GM18507 (cell line): ENCODE results near the gene PEX7.
"Not testable (repeated sequence)": the region's sequence is repeated elsewhere in the genome, so short reads cannot be mapped to it uniquely, and the experiment has no call there.

ENCODE experiments used
- DNase-seq: peaks from one replicate; pipeline ENCODE4 v3.0.0; 2011; ENCODE audit warnings: low read depth; ENCODE audit not compliant: insufficient read length; ENCODE audit errors: extremely low spot score
- FAIRE-seq: peaks from 2 replicates; lab custom pipeline; 2011; peaks lifted over from hg19 to GRCh38; lab: Jason Lieb, UNC

The PEX7 gene

DNA sequence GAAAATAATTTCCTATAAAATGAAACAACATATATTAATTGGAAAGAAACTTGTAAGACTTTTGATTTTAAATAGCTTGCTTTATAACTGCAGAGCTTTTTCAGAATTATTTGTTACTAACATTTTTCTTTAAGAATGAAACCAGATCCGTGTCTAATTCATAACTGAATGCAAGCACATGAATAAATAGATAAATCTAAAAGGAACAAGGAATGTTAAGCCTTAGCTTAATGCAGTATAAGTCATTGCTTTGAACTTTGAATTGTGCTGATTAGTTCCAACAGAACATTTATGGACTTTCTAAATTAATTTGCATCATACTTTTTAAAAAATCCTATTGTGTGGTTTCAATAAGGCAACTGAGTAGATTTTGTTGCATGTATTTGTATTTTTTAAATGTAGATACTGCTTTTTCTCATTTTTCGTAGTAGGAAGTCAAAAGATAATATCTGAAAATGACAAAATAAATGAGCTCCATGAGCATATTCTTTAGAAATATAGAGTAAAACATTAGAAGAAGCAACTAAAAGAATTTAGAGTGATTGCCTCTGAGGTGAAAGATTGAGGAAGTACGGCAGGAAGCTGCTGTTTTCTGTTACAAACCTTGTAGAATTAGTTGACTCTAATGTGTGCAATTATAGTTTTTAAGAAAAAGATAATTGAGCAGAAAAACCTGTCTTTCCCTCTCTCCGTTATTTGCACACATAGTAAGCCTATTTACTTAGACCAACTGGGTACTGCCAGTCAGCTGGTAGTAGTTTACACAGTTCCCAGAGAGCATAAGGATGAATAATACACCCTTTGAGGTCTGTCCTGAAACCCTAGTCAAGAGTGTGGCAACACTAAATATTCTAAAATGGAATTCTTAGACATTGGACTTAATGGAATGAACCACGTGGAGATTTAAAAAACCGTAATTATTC lies 67.1 kb downstream of the PEX7 start:
- FAIRE-seq: no peak
- DNase-seq: no peak

DNA sequence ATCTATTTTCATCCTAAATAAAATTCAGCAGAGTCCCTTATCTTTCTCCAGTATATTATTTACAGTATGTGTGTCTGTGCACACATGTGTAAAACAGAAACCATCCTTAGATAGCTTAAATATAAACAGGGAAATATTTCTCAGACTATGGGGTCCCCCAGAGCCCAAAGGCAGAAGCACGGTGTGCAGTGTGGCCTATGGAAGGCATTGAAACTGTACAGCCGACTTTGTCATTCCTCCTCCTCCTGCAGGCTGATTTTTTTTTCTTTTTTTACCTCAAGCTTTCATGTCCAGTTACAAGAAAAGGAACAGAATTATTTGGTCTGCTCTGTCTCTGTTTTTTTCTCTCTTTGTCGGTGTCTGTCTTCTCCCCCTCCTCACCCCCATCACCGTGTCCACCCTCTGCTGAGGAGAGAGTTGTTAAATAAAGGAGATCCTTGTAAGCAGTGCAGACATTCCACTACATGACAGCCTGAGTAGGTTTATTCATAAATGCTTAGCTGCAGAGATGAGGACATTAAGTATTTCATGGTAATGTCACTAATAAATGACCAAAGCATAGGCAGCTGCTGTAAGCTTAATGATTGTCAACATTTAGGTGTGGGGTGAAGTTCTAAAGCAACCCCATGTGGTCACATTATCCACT lies 67.9 kb downstream of the PEX7 start:
- DNase-seq: no peak
- no peak for FAIRE-seq

DNA sequence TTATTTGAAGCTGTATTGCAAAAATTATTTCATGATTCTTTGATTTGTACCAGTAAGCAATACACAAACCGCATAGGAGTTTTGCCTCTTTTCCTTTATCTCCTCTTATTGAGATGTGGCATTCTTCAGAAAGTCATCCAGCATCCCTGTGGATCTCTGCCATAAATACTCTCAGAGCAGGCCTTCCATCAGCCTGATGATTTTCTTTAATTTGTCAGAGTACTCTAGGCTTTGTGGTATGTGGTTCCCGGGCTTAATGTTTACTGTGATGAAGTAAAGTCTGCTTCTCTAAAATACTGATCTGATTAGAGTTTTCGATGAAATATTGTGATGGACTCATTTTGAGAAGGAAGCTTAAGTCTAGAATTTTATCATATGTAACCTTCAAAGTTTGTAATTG lies 68.6 kb downstream of the PEX7 start:
- FAIRE-seq (no peak), DNase-seq (no peak)

DNA sequence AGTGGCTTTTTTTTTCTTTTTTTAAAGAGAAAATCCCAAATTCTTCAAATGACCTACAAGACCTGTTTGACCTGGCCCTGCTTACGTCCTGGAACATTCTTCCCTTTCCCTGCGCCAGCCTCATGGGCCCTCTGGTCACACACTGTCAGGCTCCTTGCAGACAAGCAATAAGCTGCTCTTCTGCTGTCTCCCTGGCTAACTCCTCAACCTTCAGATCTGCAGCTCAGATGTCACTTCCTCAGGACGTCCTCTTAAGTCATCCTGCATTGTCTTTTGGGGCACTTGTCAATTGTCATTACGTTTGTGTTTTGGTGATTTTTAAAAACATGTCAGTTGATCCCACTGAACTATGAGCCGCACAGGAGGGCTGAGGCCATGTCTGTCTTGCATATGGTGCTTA lies 70.8 kb downstream of the PEX7 start:
- FAIRE-seq: peak; percentile 29

DNA sequence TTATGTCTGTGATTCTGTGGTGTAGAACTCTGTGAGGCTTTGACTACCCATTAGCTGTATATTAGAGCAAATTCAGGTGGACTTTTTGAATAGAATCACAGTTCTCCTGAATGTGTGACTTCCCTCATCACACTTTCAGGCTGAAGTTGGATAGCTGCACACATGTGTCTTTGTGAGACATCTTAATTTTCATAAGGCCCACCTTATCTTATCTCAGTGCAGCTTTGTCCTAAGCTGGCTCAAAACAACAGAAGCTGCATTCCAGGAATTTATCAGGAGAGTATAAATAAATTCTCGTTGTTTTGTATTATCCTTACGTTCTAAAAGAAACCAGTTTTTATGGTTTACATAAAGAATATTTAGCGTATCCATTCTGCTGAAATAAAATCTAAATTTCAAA lies 73.5 kb downstream of the PEX7 start:
- DNase-seq: no peak
- FAIRE-seq: no peak

More for the DNA sequence above, 70.8 kb downstream of the PEX7 start:
- no peak for DNase-seq

DNA sequence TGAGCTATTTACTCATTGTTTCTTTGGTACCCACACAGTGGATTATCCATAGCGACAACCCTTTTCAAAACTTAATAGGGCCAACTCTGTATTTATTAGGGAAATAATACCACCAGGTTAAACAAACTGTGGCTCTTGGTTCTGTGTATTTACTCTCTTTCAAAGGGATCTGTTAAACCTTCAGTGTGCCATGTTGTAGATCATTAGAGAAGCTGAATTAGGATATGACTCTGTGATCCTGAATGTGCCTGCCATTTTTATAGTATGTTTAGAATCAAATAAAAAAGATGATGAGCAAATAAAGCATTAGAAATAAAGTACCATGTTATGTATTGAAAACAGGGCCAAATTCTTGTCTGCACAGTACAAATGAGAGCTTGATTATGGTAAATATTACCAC lies 74.7 kb downstream of the PEX7 start:
- DNase-seq: no peak
- no peak for FAIRE-seq

DNA sequence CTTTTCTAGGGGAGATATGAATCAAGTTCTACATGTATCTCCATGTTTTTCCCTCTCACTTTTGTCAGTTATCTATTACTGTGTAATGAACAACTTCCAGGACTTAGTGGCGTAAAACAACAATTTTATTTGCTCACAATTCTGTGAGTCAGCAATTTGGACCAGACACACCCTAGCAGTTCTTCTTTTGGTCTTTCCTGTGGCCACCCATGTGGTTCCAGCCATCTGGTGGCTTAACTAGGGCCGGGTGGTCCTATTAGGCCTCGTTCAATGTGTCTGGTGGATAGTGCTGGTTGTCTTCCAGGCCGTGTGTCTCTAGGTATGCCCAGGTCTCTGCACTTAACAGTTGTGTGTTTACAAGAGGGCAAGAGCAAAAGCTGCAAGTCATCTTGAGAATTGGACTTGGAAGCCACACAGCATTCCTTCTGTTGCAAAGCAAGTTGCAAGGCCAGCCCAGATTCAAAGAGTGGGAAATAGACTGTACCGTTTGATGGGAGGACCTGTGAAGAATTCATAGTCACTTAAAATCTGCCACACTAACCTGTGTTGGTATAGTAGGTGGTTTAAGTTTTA lies 78.9 kb downstream of the PEX7 start:
- FAIRE-seq: no peak

DNA sequence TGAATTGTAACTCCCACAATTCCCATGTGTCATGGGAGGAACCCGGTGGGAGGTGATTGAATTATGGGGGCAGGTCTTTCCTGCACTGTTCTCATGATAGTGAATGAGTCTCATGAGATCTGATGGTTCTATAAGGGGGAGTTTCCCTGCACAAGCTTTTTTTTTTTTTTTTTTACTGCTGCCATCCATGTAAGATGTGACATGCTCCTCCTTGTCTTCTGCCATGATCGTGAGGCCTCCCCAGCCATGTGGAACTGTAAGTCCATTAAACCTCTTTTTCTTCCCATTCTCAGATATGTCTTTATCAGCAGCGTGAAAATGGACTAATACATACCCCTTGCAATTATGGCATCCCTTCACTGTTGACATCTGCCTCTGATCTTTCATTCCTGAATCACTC lies 82.1 kb downstream of the PEX7 start:
- FAIRE-seq, DNase-seq: not testable (repeated sequence)

More for the DNA sequence above, 78.9 kb downstream of the PEX7 start:
- no peak for DNase-seq

DNA sequence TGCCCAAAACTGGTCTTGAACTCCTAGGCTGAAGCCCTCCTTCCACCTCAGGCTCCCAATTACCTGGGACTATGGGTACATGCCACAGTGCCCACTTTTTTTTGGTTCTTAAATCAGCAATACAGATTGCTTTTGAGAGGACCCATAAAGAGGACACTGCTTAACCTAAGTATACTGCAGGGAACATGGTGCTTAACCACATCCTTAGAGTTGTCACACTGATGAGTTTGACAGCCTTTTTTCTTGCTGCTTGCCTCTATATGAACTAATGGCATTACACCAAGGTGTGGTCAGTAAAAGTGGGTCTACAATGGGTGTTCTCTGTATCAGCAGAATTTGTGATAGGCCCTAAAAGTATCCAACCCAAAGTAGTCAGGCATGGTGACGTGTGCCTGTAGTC lies 92.6 kb downstream of the PEX7 start:
- no peak for DNase-seq
- FAIRE-seq: no peak

DNA sequence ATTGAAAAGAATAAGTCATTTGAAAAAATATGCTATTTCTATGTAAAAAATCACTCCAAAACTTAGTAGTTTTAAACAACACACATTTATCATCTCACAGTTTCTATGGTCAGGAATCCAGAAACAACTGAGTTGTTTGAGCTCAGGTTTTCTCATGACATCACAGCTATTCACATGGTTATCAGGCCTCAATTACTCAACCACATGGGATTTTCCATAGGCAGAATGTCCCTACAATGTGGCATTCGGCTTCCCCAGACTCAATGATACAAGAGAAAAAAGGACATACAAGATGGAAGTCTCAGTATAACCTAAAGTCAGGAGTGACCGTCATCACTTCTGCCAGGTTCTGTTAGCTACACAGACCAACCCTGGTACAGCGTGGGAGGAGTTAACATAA lies 96.3 kb downstream of the PEX7 start:
- no peak for FAIRE-seq
- no peak for DNase-seq

DNA sequence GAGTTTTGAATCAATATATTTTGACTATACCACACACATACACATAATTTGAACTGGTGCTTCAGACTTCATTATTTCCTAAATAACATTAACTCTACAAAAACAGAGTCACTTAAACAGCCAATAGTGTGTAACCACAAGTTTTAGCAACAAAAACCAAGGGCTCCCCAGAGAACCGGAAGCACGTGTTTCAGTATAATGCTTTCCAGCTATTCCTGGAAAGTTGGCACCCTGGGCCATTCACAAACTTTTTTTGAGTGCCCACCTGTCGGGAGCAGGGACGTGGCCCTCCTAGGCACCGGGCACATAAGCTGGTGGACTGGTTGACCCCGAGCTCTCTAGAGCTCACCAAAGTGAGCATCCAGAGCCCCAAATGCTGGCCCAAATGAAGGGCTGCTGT lies 97.8 kb downstream of the PEX7 start:
- no peak for FAIRE-seq
- no peak for DNase-seq

DNA sequence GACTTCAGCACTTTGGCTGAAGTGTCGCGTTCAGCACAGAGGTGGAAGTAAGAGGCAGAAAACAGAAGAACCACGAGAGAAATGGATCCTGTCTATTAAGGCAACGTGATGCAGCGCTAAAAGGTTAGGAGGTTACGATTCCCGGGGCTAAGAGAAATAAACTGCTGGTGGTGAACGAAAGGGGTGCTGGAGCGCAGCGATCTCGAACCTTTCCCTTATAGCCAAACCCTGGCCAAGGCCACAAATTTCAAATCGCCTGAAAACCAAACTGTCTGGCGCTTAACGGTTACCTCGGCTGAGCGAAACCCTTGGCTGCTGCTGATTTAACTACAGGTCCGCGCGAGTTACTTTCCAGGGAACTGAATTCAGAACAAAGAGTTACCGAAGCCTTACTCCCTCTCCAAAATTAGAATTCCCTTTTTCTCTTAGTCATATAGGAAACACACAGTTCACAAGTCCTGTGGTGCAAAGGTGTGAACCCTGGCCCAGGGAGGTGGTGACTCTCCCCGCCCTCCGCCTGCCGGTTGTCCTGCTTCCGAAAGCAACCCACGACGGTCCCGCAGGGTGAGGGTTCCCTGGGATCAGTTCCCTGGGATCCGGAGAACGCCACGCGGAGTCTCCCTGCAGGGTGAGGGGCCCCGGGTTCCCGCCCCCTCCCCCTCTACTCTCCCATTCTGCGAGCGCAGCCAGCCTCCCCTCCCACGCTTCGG lies 98.4 kb downstream of the PEX7 start:
- FAIRE-seq (peak; percentile 48), DNase-seq (no peak)

DNA sequence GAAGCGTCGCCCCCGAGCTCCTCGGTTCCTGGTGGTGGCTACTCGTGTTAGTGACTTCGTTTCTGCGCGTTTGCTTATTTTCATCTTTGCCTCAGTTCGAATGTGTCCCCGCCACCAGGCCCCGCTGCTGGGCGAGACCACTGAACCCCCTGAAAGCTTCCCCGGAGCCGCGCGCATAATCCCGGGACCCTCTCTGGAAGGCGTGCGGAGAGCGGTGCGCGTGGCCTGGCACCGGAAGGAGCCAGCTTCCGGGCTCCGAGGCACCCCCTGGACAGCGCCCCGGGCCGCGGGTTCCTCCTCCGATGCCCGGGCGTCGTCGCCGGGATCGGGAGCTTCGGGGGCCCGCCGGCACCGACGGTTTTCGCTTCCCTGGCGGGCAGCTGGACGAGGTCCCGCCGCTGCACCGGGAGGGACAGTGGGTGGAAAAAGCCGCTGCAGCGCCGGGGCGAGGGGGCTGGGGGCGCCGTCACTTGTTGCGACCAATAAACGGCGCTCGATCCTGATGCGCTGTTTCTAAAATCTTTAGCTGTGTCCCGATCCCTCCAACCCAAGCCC lies 99.1 kb downstream of the PEX7 start:
- no peak for DNase-seq
- no peak for FAIRE-seq

DNA sequence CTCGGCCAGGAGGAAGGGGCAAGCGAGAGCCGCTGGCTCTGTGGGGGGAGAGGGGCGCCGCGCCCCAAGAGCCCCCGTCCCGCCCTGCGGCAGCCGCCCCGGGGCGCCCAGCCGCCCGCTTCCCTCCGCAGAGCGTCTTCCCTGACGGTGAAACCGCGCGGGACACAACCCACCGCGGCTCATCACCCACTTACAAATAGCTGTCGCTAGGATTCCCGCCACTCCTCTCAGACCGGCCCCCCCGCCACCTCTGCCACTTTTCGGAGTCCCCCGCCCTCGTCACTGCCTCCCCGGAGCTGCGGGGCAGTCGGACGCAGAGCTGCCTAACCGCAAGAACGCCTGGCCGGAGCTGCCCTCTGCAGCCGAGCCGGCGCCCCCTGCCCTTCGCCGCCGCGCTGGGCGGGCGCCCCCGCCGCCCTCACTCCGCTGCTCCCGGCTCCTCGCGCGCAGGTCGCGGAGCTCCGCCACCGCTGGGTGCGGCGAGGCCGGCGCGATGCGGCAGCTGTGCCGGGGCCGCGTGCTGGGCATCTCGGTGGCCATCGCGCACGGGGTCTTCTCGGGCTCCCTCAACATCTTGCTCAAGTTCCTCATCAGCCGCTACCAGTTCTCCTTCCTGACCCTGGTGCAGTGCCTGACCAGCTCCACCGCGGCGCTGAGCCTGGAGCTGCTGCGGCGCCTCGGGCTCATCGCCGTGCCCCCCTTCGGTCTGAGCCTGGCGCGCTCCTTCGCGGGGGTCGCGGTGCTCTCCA lies 99.7 kb downstream of the PEX7 start, which contains the start of gene SLC35D3:
Gene SLC35D3, plus strand, starts transcription at position 366 of the 749 bp plus-strand sequence. Its CDS starts 128 bp downstream, at position 494.
- DNase-seq (no peak), FAIRE-seq (no peak)

DNA sequence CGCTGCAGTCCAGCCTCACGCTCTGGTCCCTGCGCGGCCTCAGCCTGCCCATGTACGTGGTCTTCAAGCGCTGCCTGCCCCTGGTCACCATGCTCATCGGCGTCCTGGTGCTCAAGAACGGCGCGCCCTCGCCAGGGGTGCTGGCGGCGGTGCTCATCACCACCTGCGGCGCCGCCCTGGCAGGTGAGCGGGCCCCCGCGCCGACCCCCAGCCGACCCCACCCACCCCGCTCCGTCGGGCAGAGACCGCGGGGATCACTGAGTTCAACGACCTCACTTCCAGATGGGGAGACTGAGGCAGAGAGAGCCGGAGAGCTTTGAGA lies 100.3 kb downstream of the PEX7 start:
- FAIRE-seq: no peak
- no peak for DNase-seq

DNA sequence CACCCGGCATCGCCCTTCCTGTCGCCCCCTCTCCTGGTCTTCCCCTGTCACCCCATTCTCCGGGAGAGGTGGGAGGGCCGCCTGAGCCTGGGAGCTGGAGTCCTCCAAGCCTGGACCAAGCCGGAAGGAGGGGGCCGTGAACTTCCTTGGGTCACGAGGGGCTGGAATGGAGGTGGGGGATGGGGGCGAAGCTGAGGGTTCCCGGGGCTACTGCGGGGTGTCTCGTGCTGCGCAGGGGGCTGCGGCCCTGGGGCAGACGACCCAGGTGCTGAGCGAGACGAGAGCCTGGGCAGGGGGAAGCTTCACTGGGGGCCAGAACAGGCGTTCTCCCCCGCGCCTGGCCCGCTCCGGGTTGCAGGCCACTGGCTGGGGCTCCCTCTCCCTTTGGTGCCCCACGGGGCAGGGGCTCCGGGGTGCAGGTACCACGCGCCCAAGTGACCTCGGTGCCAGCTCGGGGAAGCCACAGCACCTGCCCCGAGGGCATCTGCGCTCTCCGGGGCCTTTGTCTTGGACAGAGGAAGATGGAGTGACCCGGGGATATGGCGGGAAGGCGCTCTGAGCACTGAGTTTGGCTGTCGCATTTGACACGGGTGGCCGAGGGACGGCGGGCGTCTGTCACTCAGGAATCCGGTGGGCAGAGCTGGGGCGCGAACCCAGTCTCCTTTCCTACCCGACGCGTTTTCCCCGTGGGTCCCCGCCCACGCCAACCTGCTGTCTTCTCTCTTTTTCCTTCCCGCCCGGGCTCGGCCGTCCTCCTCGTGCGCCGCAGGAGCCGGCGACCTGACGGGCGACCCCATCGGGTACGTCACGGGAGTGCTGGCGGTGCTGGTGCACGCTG lies 100.9 kb downstream of the PEX7 start:
- FAIRE-seq (no peak), DNase-seq (no peak)

DNA sequence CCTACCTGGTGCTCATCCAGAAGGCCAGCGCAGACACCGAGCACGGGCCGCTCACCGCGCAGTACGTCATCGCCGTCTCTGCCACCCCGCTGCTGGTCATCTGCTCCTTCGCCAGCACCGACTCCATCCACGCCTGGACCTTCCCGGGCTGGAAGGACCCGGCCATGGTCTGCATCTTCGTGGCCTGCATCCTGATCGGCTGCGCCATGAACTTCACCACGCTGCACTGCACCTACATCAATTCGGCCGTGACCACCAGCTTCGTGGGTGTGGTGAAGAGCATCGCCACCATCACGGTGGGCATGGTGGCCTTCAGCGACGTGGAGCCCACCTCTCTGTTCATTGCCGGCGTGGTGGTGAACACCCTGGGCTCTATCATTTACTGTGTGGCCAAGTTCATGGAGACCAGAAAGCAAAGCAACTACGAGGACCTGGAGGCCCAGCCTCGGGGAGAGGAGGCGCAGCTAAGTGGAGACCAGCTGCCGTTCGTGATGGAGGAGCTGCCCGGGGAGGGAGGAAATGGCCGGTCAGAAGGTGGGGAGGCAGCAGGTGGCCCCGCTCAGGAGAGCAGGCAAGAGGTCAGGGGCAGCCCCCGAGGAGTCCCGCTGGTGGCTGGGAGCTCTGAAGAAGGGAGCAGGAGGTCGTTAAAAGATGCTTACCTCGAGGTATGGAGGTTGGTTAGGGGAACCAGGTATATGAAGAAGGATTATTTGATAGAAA lies 101.7 kb downstream of the PEX7 start:
- no peak for FAIRE-seq

DNA sequence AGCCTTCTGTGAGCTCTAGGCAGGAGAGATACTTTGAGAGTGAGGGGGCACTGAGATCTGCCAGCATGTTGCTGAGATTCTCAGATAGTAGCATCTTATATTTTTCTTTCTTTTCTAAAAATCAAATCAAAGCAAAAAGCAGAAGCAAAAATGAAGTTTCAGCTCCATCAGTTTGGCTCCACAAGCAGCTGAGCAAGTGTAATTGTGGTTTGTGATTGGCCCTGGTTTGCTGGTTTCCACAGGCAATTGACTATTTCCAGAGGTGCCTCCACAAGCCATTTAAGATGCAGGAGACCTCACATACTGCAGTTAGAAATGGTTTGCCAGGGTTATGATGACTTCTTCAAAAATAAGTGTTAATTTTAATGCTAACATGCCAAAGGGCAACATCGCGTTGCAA lies 104.0 kb downstream of the PEX7 start:
- FAIRE-seq: no peak

More for the DNA sequence above, 101.7 kb downstream of the PEX7 start:
- DNase-seq: no peak

More for the DNA sequence above, 104.0 kb downstream of the PEX7 start:
- no peak for DNase-seq
